Measurements from ENCODE around the gene NR4A3.

The NR4A3 gene

DNA sequence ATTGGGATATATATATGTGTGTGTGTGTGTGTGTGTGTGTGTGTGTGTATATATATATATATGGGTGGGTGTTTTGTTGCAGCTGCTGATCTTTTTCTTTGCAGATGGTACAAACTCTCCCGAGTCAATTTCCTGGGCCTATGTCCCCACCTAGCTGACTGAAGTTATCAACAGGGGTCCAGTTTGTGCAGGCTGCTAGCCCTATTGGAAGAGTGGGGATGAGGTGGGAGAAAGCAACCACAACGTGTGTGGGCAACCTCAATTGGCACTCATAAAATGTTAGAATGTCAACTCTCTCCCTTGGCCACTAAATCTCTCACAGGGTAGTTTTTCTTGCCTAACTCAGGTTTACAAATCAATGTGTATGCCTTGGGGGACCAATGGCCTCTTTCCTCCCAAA, 5.6 kb downstream of the NR4A3 start:
- no peaks in the 10 kb centered on the region for H3K9me3 ChIP-seq (ENCODE audit: control insufficient read depth, low read length)
- H3K4me1 ChIP-seq (ENCODE audit: control insufficient read depth, insufficient read depth, low read length), result peaks cover 29% of the 10 kb centered on the region
- no peak overlapping the region for H3K4me3 ChIP-seq (ENCODE audit: low read length)
- no peaks in the 10 kb centered on the region for H3K36me3 ChIP-seq (ENCODE audit: control insufficient read depth, insufficient read depth, low read length)
- H3K27me3 ChIP-seq (ENCODE audit: control insufficient read depth, insufficient read depth, low read length), result peaks cover 81% of the 10 kb centered on the region
- H3K9ac ChIP-seq (ENCODE audit: low read length), result no peak overlapping the region

DNA sequence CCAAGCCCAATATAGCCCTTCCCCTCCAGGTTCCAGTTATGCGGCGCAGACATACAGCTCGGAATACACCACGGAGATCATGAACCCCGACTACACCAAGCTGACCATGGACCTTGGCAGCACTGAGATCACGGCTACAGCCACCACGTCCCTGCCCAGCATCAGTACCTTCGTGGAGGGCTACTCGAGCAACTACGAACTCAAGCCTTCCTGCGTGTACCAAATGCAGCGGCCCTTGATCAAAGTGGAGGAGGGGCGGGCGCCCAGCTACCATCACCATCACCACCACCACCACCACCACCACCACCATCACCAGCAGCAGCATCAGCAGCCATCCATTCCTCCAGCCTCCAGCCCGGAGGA, 6.3 kb downstream of the NR4A3 start:
- Histone ChIP-seq H3K4me1 (ENCODE audit: control insufficient read depth, insufficient read depth, low read length) (peaks cover 21% of the 10 kb centered on the region), H3K9ac (ENCODE audit: low read length) (no peak overlapping the region), H3K36me3 (ENCODE audit: control insufficient read depth, insufficient read depth, low read length) (no peaks in the 10 kb centered on the region), H3K9me3 (ENCODE audit: control insufficient read depth, low read length) (no peaks in the 10 kb centered on the region), H3K4me3 (ENCODE audit: low read length) (no peak overlapping the region), H3K27me3 (ENCODE audit: control insufficient read depth, insufficient read depth, low read length) (peaks cover 73% of the 10 kb centered on the region)

DNA sequence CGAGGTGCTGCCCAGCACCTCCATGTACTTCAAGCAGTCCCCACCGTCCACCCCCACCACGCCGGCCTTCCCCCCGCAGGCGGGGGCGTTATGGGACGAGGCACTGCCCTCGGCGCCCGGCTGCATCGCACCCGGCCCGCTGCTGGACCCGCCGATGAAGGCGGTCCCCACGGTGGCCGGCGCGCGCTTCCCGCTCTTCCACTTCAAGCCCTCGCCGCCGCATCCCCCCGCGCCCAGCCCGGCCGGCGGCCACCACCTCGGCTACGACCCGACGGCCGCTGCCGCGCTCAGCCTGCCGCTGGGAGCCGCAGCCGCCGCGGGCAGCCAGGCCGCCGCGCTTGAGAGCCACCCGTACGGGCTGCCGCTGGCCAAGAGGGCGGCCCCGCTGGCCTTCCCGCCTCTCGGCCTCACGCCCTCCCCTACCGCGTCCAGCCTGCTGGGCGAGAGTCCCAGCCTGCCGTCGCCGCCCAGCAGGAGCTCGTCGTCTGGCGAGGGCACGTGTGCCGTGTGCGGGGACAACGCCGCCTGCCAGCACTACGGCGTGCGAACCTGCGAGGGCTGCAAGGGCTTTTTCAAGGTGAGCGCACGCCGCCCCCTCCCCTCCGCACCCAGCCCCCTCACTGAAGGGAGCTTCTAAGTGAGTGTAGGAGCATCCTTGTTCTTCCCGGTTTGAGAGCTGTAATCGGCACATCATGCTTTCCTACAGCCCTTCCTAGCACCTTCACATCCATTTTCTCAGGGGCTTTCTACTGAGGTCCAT, 6.9 kb downstream of the NR4A3 start:
- no peak overlapping the region for H3K9ac ChIP-seq (ENCODE audit: low read length)
- no peaks in the 10 kb centered on the region for H3K9me3 ChIP-seq (ENCODE audit: control insufficient read depth, low read length)
- H3K4me1 ChIP-seq (ENCODE audit: control insufficient read depth, insufficient read depth, low read length), result peaks cover 21% of the 10 kb centered on the region
- peaks cover 67% of the 10 kb centered on the region for H3K27me3 ChIP-seq (ENCODE audit: control insufficient read depth, insufficient read depth, low read length)
- H3K36me3 ChIP-seq (ENCODE audit: control insufficient read depth, insufficient read depth, low read length), result no peaks in the 10 kb centered on the region
- H3K4me3 ChIP-seq (ENCODE audit: low read length), result no peak overlapping the region

DNA sequence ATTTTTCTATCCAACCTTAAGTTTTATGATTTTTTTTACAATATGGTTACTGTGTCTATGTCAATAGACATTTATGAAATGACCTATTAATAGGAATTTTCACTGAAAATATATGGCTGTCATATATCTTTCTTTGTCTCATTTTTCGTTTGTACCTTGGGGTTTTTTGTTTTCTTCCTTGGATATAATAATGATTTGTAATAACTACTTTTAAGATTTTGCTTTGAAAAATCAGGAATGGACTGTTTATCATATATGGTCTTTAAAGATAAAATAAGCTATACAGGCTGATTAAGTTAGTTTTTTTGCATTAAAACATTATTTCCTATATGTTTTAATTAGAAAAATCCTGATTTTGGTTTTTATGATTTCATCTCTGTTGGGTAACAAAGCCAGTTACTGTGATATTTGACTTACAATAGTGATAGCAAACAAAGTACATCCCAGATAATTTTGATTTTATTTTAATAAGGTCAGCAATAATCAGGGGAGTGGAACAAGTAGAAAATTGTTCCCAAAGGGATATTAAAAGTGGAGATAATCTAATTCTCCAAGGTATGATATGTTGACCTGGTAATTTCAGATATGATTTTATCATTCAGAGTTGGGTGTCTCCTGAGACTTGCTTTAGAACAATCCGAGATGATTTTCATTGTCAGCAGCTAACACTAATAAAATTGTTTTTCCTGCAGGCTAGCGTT, 10.3 kb downstream of the NR4A3 start:
- no peaks in the 10 kb centered on the region for H3K4me1 ChIP-seq (ENCODE audit: control insufficient read depth, insufficient read depth, low read length)

DNA sequence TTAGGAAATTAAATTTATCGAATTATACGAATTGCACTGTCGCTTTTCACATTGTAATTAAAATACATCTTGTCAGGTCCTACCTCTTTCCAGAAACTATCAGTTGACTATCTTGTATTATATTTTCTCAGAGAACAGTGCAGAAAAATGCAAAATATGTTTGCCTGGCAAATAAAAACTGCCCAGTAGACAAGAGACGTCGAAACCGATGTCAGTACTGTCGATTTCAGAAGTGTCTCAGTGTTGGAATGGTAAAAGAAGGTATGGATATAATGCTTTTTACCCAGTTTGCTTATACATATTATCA, 10.8 kb downstream of the NR4A3 start:
- Histone ChIP-seq H3K36me3 (ENCODE audit: control insufficient read depth, insufficient read depth, low read length) (no peaks in the 10 kb centered on the region), H3K4me3 (ENCODE audit: low read length) (no peak overlapping the region), H3K4me1 (ENCODE audit: control insufficient read depth, insufficient read depth, low read length) (no peaks in the 10 kb centered on the region), H3K9ac (ENCODE audit: low read length) (no peak overlapping the region), H3K9me3 (ENCODE audit: control insufficient read depth, low read length) (no peaks in the 10 kb centered on the region), H3K27me3 (ENCODE audit: control insufficient read depth, insufficient read depth, low read length) (peaks cover 30% of the 10 kb centered on the region)

More for the DNA sequence above, 10.3 kb downstream of the NR4A3 start:
- Histone ChIP-seq H3K27me3 (ENCODE audit: control insufficient read depth, insufficient read depth, low read length) (peaks cover 33% of the 10 kb centered on the region), H3K9me3 (ENCODE audit: control insufficient read depth, low read length) (no peaks in the 10 kb centered on the region), H3K9ac (ENCODE audit: low read length) (no peak overlapping the region), H3K36me3 (ENCODE audit: control insufficient read depth, insufficient read depth, low read length) (no peaks in the 10 kb centered on the region), H3K4me3 (ENCODE audit: low read length) (no peak overlapping the region)

DNA sequence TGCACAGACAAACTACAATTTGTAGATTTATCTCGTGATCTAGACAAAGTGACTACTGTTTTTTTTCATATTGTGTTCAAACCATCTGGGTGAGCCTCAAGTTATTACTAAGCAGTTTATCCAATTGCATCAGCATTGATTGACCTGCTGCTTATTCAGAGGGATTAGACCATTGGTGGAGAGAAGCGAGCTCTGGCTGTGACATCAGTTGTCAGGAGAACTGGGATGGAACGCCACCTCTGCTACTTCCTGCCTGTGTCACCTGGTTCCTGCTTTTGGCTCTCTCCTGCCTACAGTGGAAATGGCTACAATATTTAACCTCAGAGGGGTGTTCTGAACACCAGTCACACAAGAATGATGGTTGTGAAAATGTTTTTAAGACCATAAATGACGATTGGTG, 12.1 kb downstream of the NR4A3 start:
- Histone ChIP-seq H3K9me3 (ENCODE audit: control insufficient read depth, low read length) (no peaks in the 10 kb centered on the region), H3K9ac (ENCODE audit: low read length) (no peak overlapping the region), H3K4me1 (ENCODE audit: control insufficient read depth, insufficient read depth, low read length) (no peaks in the 10 kb centered on the region), H3K27me3 (ENCODE audit: control insufficient read depth, insufficient read depth, low read length) (peaks cover 17% of the 10 kb centered on the region), H3K36me3 (ENCODE audit: control insufficient read depth, insufficient read depth, low read length) (no peaks in the 10 kb centered on the region), H3K4me3 (ENCODE audit: low read length) (no peak overlapping the region)

DNA sequence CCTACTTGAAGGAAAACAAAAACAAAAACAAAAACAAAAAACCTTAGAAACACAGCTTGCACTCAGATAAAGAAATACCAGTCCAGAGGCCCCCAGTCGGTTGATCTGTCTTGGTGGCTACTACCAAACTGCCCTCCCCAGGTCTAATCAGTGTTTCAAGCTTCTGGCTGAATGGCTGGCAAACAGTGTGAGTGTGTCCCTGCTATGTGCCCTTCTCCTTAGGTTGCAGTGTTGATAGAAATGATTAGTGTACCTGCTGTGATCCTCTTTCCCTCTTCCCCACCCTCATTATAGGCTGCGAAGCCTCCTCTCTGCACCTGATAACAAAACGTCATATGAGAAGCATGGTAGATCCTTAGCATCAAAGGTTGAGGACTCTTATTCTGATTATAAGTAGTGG, 12.8 kb downstream of the NR4A3 start:
- Histone ChIP-seq H3K4me3 (ENCODE audit: low read length) (no peak overlapping the region), H3K9me3 (ENCODE audit: control insufficient read depth, low read length) (no peaks in the 10 kb centered on the region), H3K9ac (ENCODE audit: low read length) (no peak overlapping the region), H3K4me1 (ENCODE audit: control insufficient read depth, insufficient read depth, low read length) (no peaks in the 10 kb centered on the region), H3K27me3 (ENCODE audit: control insufficient read depth, insufficient read depth, low read length) (peaks cover 10% of the 10 kb centered on the region), H3K36me3 (ENCODE audit: control insufficient read depth, insufficient read depth, low read length) (no peaks in the 10 kb centered on the region)

DNA sequence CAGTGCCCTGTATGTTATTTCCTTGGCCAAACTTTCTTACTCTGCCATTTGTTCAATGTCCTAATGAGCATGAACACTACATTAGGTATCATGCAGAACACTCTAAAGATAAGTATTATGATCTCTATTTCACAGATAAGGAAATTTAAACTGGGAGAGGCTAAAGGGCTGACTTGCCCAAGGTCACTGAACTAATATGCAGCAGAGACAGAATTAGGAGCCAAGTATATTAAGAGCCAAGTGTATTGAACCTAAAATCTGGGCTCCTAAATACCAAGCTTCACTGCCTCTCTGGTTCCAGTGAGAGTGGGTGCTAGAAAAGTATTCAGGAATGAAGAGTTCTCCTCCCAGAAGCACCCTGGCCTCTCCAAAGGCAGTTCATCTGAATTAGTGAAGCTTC, 13.5 kb downstream of the NR4A3 start:
- no peak overlapping the region for H3K9ac ChIP-seq (ENCODE audit: low read length)
- H3K9me3 ChIP-seq (ENCODE audit: control insufficient read depth, low read length), result no peaks in the 10 kb centered on the region
- no peaks in the 10 kb centered on the region for H3K36me3 ChIP-seq (ENCODE audit: control insufficient read depth, insufficient read depth, low read length)
- H3K4me3 ChIP-seq (ENCODE audit: low read length), result no peak overlapping the region
- no peaks in the 10 kb centered on the region for H3K4me1 ChIP-seq (ENCODE audit: control insufficient read depth, insufficient read depth, low read length)
- peaks cover 4% of the 10 kb centered on the region for H3K27me3 ChIP-seq (ENCODE audit: control insufficient read depth, insufficient read depth, low read length)

DNA sequence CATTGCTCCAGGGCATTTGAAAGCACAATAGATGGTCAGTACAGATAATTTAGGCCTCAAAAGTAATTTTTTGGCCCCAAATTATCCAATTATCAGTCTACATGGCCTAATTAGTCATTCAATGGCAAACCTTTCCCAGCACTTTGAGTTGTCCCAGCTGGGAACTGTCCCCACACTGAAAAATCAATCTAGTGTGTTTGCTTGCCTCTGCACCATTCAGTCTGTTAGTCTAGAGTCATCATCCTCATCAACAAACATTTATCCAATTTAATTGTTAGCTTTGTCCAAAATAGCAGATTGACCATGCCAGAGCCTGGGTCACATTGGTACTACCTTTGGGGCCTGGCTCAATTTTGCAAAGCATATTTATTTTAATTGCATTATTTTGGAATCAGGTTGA, 13.9 kb downstream of the NR4A3 start:
- Histone ChIP-seq H3K4me3 (ENCODE audit: low read length) (no peak overlapping the region), H3K9me3 (ENCODE audit: control insufficient read depth, low read length) (no peaks in the 10 kb centered on the region), H3K9ac (ENCODE audit: low read length) (no peak overlapping the region), H3K36me3 (ENCODE audit: control insufficient read depth, insufficient read depth, low read length) (no peaks in the 10 kb centered on the region), H3K4me1 (ENCODE audit: control insufficient read depth, insufficient read depth, low read length) (no peaks in the 10 kb centered on the region), H3K27me3 (ENCODE audit: control insufficient read depth, insufficient read depth, low read length) (no peaks in the 10 kb centered on the region)

DNA sequence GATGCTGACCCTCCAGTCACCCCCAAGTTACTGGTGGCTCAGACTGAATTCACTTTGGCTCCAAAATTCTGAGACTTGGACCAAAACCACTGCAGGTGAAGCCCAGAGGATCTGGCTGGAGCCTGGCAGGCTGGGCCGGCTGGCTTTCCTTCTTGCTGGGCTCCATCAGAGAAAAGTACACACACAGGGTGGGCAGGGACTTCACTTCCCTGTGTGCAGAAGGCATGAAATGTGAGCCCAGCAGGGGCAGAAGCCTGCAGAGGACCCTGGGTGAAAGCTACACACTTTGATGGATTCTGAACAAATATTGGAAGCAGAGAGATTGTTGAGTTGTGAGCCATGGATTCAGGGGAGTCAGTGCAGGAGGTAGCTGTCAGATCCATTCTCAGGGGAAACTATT, 18.4 kb downstream of the NR4A3 start:
- H3K9ac ChIP-seq (ENCODE audit: low read length), result no peak overlapping the region
- H3K36me3 ChIP-seq (ENCODE audit: control insufficient read depth, insufficient read depth, low read length), result no peaks in the 10 kb centered on the region
- no peaks in the 10 kb centered on the region for H3K27me3 ChIP-seq (ENCODE audit: control insufficient read depth, insufficient read depth, low read length)
- no peaks in the 10 kb centered on the region for H3K4me1 ChIP-seq (ENCODE audit: control insufficient read depth, insufficient read depth, low read length)
- H3K4me3 ChIP-seq (ENCODE audit: low read length), result no peak overlapping the region
- H3K9me3 ChIP-seq (ENCODE audit: control insufficient read depth, low read length), result no peaks in the 10 kb centered on the region

DNA sequence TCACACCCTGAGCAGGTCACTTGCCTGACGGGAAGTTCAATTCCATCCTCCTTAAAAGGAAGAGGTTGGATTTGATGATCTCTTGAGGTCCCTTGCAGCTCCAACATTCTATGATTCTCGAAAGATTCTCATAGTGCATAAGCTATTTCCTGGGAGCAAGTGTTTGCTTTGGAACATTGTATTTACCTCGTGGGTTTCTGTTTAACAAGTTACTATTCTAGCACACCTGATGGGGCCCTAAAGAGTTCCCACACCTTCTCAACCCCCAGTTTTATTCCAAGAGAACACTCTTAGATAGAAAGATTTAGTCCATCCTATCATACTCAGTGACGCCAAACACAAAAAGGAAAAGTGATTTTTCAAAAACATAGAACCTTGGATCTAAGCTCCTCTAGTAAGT, 23.4 kb downstream of the NR4A3 start:
- no peaks in the 10 kb centered on the region for H3K36me3 ChIP-seq (ENCODE audit: control insufficient read depth, insufficient read depth, low read length)
- H3K4me1 ChIP-seq (ENCODE audit: control insufficient read depth, insufficient read depth, low read length), result peaks cover 19% of the 10 kb centered on the region
- H3K9me3 ChIP-seq (ENCODE audit: control insufficient read depth, low read length), result no peaks in the 10 kb centered on the region
- no peak overlapping the region for H3K9ac ChIP-seq (ENCODE audit: low read length)
- H3K27me3 ChIP-seq (ENCODE audit: control insufficient read depth, insufficient read depth, low read length), result no peaks in the 10 kb centered on the region
- no peak overlapping the region for H3K4me3 ChIP-seq (ENCODE audit: low read length)

DNA sequence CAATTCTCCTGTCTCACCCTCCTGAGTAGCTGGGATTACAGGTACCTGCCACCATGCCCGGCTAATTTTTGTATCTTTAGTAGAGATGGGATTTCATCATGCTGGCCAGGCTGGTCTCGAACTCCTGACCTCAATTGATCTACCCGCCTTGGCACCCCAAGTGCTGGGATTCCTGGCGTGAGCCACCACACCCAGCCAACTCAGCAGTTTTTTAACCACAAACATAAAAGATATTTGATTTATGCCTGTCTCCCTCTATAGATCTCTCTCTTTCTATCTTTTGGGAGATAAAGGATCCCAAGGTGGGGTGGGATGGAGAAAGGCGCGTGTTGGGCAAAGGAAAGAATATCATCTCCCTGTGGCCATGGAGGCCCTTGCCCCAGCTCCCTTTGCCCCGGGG, 26.8 kb downstream of the NR4A3 start:
- Histone ChIP-seq H3K9me3 (ENCODE audit: control insufficient read depth, low read length) (no peaks in the 10 kb centered on the region), H3K36me3 (ENCODE audit: control insufficient read depth, insufficient read depth, low read length) (no peaks in the 10 kb centered on the region), H3K4me1 (ENCODE audit: control insufficient read depth, insufficient read depth, low read length) (peaks cover 39% of the 10 kb centered on the region), H3K4me3 (ENCODE audit: low read length) (no peak overlapping the region), H3K9ac (ENCODE audit: low read length) (no peak overlapping the region), H3K27me3 (ENCODE audit: control insufficient read depth, insufficient read depth, low read length) (no peaks in the 10 kb centered on the region)
